MCF 10A (cell line): ENCODE results near the gene KRTAP4-5. TPM values are rescaled to one million over a fixed set of nuclear protein-coding genes. Genes with fewer than 3 reads are reported as not detected.
"Not testable (repeated sequence)": the region's sequence is repeated elsewhere in the genome, so short reads cannot be mapped to it uniquely, and the experiment has no call there.

Experiments used
- BruUV-seq: library from RNA; stranded (reverse); fragments of 400-500 nt; replicated peaks from 2 replicates; lab custom pipeline; 2021; lab: Mats Ljungman, UMichigan
- CTCF ChIA-PET: fragments of 300-600 bp; sonication (Branson Sonifier 250); formaldehyde crosslinking; extraction: SDS; loops from one replicate; lab custom pipeline; 2021; ENCODE audit warnings: antibody characterized with exemption, inconsistent platforms; lab: Yijun Ruan, JAX
- POLR2A ChIA-PET: fragments of 300-600, 350-650 bp; sonication (Branson Sonifier 250); formaldehyde crosslinking; extraction: SDS; loops from one replicate; lab custom pipeline; 2020; ENCODE audit warnings: antibody characterized with exemption, inconsistent platforms; lab: Yijun Ruan, JAX
- DNase-seq: peaks from one replicate; pipeline ENCODE4 v3.0.0-alpha.2; 2018; ENCODE audit not compliant: unreplicated experiment
- H3K27ac Mint-ChIP-seq: one replicate; pipeline ENCODE4 v1.8.0; 2022; ENCODE audit warnings: mild to moderate bottlenecking, low read depth, mixed read lengths; ENCODE audit not compliant: unreplicated experiment
- H3K27me3 Mint-ChIP-seq: one replicate; pipeline ENCODE4 v1.8.0; 2022; ENCODE audit warnings: mixed read lengths; ENCODE audit not compliant: insufficient read depth, unreplicated experiment
- H3K36me3 Mint-ChIP-seq: one replicate; pipeline ENCODE4 v1.8.0; 2022; ENCODE audit warnings: mild to moderate bottlenecking, moderate library complexity, mixed read lengths; ENCODE audit not compliant: insufficient read depth, unreplicated experiment
- H3K4me1 Mint-ChIP-seq: one replicate; pipeline ENCODE4 v1.8.0; 2022; ENCODE audit warnings: mixed read lengths; ENCODE audit not compliant: insufficient read depth, unreplicated experiment
- H3K4me3 Mint-ChIP-seq: one replicate; pipeline ENCODE4 v1.8.0; 2022; ENCODE audit warnings: mild to moderate bottlenecking, moderate library complexity, mixed read lengths; ENCODE audit not compliant: unreplicated experiment
- H3K9me3 Mint-ChIP-seq: one replicate; pipeline ENCODE4 v1.8.0; 2022; ENCODE audit warnings: mixed read lengths; ENCODE audit not compliant: unreplicated experiment
- CTCF ChIP-seq: fragments of 200-600 bp; IDR thresholded peaks from one replicate; pipeline ENCODE4 v1.8.0; 2022; ENCODE audit warnings: antibody characterized with exemption, mild to moderate bottlenecking; ENCODE audit not compliant: unreplicated experiment
- intact Hi-C: fragments of 100-400 bp; cut with micrococcal nuclease; formaldehyde crosslinking; loops from 2 replicates; pipeline ENCODE4 v1.14.1; 2022
- total RNA-seq: library from RNA; stranded (reverse); gene quantifications from 2 replicates; pipeline ENCODE4 v1.2.3, GENCODE V29; 2022

Gene KRTAP4-5
- total RNA-seq, 1 experiment from 2014 or later: not detected

- Mint-ChIP-seq H3K9me3 (no peaks in the 10 kb centered on the region), H3K36me3 (no peaks in the 10 kb centered on the region), H3K4me1 (peaks cover 5% of the 10 kb centered on the region), H3K27me3 (peaks cover 13% of the 10 kb centered on the region), H3K27ac (no peak overlapping the region), H3K4me3 (no peak overlapping the region)
- DNase-seq: no peak
- intact Hi-C loops: no loop called here
- POLR2A ChIA-PET: no interaction called here
- TF ChIP-seq CTCF: no peak
- no TSS peak for BruUV-seq
- CTCF ChIA-PET: no interaction called here
Observed at GRCh38 chr17:41116297-41116696, 33.3 kb downstream of the KRTAP4-5 start.

GRCh38 chr17:41111151-41111885 lies 38.3 kb downstream of the KRTAP4-5 start:
- Mint-ChIP-seq H3K36me3 (no peaks in the 10 kb centered on the region), H3K27ac (no peak overlapping the region), H3K27me3 (no peaks in the 10 kb centered on the region), H3K4me3 (no peak overlapping the region), H3K9me3 (no peaks in the 10 kb centered on the region), H3K4me1 (no peaks in the 10 kb centered on the region)
- DNase-seq: no peak
- BruUV-seq: no TSS peak
- POLR2A ChIA-PET: interaction anchor here (0.8 kb wide), 1 partner anchor 48 kb away, joined by 3 read pairs; no protein-coding TSS in a partner anchor
- intact Hi-C loops: no loop called here
- TF ChIP-seq CTCF: no peak
- CTCF ChIA-PET: no interaction called here

GRCh38 chr17:41108728-41109386 lies 40.8 kb downstream of the KRTAP4-5 start:
- H3K27me3 Mint-ChIP-seq, BruUV-seq, DNase-seq, H3K36me3 Mint-ChIP-seq, H3K4me1 Mint-ChIP-seq, POLR2A ChIA-PET, intact Hi-C loops, H3K4me3 Mint-ChIP-seq, H3K9me3 Mint-ChIP-seq, CTCF ChIA-PET, H3K27ac Mint-ChIP-seq: not testable (repeated sequence)

GRCh38 chr17:41107941-41108450 lies 41.6 kb downstream of the KRTAP4-5 start:
- Mint-ChIP-seq H3K4me3 (no peak overlapping the region), H3K36me3 (no peaks in the 10 kb centered on the region), H3K4me1 (no peaks in the 10 kb centered on the region), H3K9me3 (no peaks in the 10 kb centered on the region), H3K27ac (no peak overlapping the region), H3K27me3 (no peaks in the 10 kb centered on the region)
- no peak for TF ChIP-seq CTCF
- ChIA-PET POLR2A (no interaction called here), CTCF (no interaction called here)
- intact Hi-C loops: no loop called here
- no TSS peak for BruUV-seq
- no peak for DNase-seq

GRCh38 chr17:41105347-41105746 lies 44.3 kb downstream of the KRTAP4-5 start, which contains the start of gene KRTAP4-9:
Gene KRTAP4-9 (plus strand): TSS chr17:41105389. CDS start chr17:41105389, 0 bp downstream.
- H3K4me3 Mint-ChIP-seq, BruUV-seq, H3K27ac Mint-ChIP-seq, H3K36me3 Mint-ChIP-seq, H3K27me3 Mint-ChIP-seq, intact Hi-C loops, CTCF ChIA-PET, H3K9me3 Mint-ChIP-seq, H3K4me1 Mint-ChIP-seq, DNase-seq, POLR2A ChIA-PET: not testable (repeated sequence)

- intact Hi-C loops, POLR2A ChIA-PET, H3K27me3 Mint-ChIP-seq, H3K4me1 Mint-ChIP-seq, H3K36me3 Mint-ChIP-seq, H3K4me3 Mint-ChIP-seq, H3K27ac Mint-ChIP-seq, CTCF ChIA-PET, BruUV-seq, DNase-seq, H3K9me3 Mint-ChIP-seq: not testable (repeated sequence)
Observed at GRCh38 chr17:41104386-41105038, 45.1 kb downstream of the KRTAP4-5 start.
